CD4-positive, alpha-beta T cell treated with Interferon alpha-2 for 1 hour (primary cell): ENCODE measurements around the gene RPS19BP1.
A peak's percentile ranks its signal among the peaks of the same experiment; 100 is the strongest.
"Not testable (repeated sequence)": the region's sequence is repeated elsewhere in the genome, so short reads cannot be mapped to it uniquely, and the experiment has no call there.

Source experiments
- DNase-seq, 2 donors: peaks; one replicate each; pipeline ENCODE4 v3.0.0-alpha.2; 2020 to 2022

The RPS19BP1 gene

GRCh38 chr22:39510529-39511149 is 21.9 kb downstream of the RPS19BP1 start:
- no peak for DNase-seq

GRCh38 chr22:39508393-39508792 is 24.2 kb downstream of the RPS19BP1 start:
- DNase-seq, result no peak

GRCh38 chr22:39507021-39507420 is 25.5 kb downstream of the RPS19BP1 start:
- DNase-seq, result not testable (repeated sequence)

GRCh38 chr22:39504071-39504470 is 28.5 kb downstream of the RPS19BP1 start:
- no peak for DNase-seq

GRCh38 chr22:39503630-39504029 is 28.9 kb downstream of the RPS19BP1 start:
- no peak for DNase-seq

GRCh38 chr22:39502789-39503409 is 29.6 kb downstream of the RPS19BP1 start:
- DNase-seq, result no peak

- peak; percentile 93 for DNase-seq
Measured at GRCh38 chr22:39502109-39502788, 30.3 kb downstream of the RPS19BP1 start, which contains the start of gene MIEF1. Gene MIEF1, plus strand, starts transcription at chr22:39502290. Its CDS starts 9,005 bp downstream, at chr22:39511295.

- no peak for DNase-seq
Measured at GRCh38 chr22:39501644-39502108, 30.9 kb downstream of the RPS19BP1 start.

GRCh38 chr22:39500101-39500500 is 32.4 kb downstream of the RPS19BP1 start:
- no peak for DNase-seq

GRCh38 chr22:39498802-39499201 is 33.7 kb downstream of the RPS19BP1 start:
- DNase-seq, result no peak

GRCh38 chr22:39498368-39498767 is 34.2 kb downstream of the RPS19BP1 start:
- no peak for DNase-seq

GRCh38 chr22:39497429-39497828 is 35.1 kb downstream of the RPS19BP1 start:
- no peak for DNase-seq

- peak; percentile 58 to 59 for DNase-seq
Measured at GRCh38 chr22:39496131-39496838, 36.3 kb downstream of the RPS19BP1 start.

- DNase-seq, result peak in 1 of 2 donors; percentile 31
Measured at GRCh38 chr22:39494471-39495120, 38.0 kb downstream of the RPS19BP1 start.

- no peak for DNase-seq
Measured at GRCh38 chr22:39493759-39494158, 38.8 kb downstream of the RPS19BP1 start.

- DNase-seq, result no peak
Measured at GRCh38 chr22:39492186-39492585, 40.4 kb downstream of the RPS19BP1 start.

- DNase-seq, result no peak
Measured at GRCh38 chr22:39491696-39492095, 40.9 kb downstream of the RPS19BP1 start.

GRCh38 chr22:39490966-39491680 is 41.4 kb downstream of the RPS19BP1 start:
- DNase-seq, result no peak

GRCh38 chr22:39490135-39490798 is 42.3 kb downstream of the RPS19BP1 start:
- DNase-seq, result peak; percentile 88 to 90

- no peak for DNase-seq
Measured at GRCh38 chr22:39489094-39490068, 43.2 kb downstream of the RPS19BP1 start.
